HG02884 (cell line): ENCODE data around the gene FBXO39.
"Not testable (repeated sequence)": the region's sequence is repeated elsewhere in the genome, so short reads cannot be mapped to it uniquely, and the experiment has no call there.

ENCODE experiments used
- ATAC-seq: cut with Tn5 transposase; IDR thresholded peaks from one replicate; pipeline ENCODE4 v1.9.1; 2021; ENCODE audit warnings: mild to moderate bottlenecking, moderate library complexity; ENCODE audit not compliant: unreplicated experiment

The FBXO39 gene

DNA sequence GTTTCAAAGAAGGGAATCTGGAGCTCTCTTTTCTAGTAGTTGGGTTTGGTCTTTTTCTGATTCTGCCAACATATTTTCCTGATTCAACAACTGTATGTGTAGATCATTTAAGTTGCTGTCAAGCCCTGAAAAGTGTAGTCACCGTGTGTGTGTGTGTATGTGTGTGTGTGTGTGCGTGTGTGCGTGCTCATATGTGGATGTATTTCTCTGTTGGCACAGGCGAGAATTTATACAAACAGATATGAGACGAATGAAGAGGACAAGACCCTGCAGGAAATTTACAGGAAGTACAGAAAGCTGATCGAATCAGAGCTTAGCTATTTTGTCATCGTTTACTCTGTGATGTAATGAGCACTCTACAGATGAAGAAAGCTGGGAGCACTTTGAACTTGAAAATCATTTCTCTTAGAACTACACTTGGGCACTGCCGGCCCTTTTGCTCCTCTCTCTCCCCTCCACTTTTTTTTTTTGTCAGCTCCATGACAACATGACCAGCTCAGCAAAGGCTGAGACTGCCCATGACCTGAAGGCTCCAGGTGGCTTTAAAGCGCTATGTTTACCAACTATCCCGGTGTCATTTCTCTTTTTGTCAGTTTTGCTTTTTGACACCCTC is 11.2 kb downstream of the FBXO39 start:
- ATAC-seq: no peak

DNA sequence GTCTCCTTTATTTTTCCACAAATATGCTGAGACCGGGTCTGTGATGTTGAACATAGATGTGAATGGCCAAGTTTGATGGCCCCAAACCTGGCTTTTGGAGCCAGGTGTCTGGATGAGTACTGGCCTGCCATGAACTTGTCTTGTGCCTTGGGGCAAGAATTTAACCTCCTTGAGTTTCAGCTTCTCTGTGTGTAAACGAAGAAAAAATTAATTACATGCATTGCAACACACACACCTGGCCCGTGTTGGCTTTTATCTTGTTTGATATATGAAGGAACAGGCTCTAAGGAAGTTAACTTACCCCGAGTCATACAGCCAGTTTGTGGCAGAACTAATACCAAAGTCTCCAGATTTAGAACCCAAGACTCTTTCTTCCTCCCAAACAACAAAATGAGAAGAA is 13.1 kb downstream of the FBXO39 start:
- no peak for ATAC-seq

DNA sequence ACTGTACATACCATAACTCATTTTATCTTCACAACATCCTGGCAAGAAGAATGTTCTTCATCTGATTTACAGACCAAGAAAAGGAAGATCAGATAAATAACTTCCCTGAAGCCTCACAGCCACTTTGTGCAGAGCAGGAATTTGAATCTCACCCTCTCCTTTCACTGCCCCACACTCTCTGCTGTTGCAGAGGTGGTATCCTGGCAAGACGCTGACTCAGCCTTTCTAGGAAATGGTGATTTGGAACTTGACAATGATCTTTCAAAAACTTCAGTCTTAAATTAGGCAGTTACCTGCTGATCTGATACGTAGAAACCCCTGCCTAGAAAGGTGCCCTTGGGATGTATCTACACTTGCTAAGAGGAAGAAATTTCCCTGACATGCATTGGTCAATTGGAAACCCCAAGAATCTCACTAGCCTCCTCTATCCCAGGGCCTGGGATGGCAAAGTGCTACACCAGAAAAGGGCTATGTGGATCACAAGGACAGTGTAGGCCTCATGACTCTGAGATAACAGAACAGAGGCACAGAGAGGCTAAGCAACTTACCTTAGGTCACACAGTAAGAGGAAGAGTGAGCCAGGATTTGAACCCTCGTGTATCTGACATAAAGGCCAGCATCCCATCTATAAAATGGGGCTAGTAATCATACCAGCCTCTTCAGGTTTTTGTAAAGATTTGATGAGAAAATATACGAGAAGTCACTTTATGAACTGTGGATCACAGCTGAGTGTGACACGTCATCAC is 17.9 kb downstream of the FBXO39 start:
- no peak for ATAC-seq

DNA sequence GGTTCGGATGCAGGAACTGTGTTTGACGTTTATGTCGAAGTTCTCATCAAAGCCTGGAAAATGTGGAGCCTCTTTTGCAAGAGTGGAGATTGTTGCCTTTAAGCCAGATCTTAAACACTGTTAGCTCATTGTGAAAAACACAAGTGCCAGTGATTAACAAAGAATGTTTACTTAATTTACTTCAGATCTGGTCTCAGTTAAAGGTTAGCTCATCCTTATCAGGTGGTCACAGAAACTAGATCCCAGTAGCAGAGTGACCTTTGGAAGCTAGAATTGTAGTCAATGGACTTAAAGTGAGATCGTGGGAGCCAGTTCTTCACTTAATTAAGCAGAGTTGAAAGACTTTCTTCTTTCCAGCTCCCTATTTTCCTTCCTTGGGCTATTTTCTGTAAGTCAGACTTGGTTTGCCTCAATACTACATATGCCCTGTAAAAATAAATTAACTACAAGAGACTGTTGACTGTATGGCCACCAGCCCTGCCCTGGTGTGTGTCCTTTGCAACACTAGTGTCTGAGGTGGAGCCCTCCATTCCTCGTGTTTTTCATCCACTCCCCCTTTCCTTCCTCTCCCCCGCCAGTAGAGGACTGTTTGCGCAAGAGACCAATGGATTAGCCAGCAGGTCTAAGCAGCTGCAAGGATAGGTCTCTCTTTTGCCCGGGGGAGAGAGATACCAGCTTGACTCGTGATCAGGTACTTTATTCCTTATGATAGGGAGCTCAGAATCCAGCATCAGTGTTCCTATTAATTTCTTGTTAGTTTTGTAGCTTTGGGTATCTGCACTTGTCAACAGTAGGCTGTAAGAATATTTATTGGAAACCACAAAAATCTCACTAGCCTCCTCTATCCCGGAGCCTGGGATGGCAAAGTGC is 20.2 kb downstream of the FBXO39 start:
- ATAC-seq: no peak

DNA sequence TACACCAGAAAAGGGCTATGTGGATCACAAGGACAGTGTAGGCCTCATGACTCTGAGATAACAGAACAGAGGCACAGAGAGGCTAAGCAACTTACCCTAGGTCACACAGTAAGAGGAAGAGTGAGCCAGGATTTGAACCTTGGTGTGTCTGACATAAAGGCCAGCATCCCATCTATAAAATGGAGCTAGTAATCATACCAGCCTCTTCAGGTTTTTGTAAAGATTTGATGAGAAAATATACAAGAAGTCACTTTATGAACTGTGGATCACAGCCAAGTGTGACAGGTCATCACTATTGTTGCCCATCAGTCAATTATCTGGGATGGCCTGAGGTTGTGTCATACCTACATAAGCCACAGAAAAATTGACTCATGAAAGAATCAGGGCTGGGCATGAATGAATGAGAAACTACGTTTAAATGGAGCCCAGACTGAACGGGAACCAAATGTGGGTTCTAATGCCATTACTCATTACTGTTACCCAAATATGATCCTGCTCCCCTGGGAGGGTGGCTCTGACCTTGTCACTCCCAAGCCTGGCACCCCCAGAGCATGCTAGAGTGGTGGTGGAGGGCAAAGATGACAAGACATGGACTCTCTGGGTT is 21.0 kb downstream of the FBXO39 start:
- ATAC-seq: no peak

DNA sequence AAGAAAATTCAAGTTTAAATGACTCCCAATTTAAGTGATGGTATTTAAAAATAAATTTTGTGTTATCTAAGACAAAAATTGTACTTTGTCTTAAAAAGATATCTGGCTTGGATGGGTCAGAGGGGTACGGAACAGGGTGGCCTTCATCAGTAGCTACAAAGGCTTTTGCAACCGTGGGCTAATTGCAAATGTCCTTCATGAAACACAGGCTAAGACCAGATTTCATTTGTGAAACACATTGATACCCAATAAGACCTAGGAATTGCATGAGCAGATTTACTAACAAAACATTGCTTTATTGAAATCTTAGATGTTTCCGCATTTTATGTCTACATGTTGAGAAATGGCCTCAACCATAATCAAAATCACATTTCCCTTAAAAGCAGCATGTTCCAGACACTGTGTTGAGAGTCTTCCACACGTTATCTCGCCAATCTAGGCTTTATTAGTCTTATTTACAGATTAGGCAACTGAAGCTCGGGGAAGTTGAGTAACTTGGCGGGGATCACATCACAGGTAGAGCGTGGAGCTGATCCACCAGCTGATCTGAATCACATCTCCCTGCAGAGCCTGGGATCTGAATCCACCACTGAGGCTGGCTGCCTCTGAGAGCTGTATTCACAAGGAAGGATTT is 21.8 kb downstream of the FBXO39 start:
- ATAC-seq: no peak

DNA sequence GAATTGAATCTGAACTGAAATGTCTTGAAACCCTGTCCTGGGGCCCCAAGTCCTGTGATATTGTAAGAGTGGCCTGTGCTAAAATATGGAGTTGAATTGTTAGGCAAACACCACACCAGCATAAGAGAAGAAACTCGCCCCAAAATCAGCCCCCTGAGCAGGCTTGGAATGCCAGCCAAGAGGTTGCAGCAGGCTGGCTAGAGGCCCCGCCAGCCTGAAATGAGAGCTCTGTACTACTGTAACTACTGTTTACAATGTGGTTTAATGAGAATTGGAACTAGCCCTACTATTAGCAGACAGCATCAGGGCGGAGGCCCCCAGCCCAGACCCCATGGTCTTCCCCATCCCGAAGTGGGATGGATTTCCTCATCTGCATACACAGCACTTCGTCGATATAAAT is 23.7 kb downstream of the FBXO39 start:
- no peak for ATAC-seq

DNA sequence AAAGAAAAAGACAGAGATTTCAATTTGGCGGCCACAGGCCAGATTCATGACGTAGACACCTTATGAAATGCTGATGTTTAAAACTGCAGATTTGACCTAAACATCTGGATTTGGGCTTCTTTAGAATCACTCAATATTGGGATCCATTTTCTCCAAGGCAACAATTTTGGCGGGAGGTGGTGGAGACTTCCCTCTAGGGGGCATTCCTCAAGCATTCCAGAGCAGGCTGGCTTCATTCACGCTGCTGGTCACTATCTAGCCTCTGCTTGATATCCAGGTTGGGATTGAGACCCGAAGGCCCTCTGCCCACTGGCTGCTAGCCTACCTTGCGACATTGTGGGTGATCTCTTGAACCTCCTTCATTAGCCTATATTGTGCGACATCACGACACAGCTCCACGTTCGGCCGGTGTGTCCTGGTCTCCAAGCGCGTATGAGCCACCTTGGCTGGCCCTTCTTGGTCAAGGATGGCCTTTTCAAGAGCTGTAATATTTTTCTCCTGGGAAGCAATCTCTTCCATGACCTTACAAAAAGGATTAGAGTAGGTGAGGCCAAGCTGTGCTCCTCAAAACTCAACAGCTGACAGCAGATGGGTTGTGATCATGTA is 24.5 kb downstream of the FBXO39 start:
- no peak for ATAC-seq

DNA sequence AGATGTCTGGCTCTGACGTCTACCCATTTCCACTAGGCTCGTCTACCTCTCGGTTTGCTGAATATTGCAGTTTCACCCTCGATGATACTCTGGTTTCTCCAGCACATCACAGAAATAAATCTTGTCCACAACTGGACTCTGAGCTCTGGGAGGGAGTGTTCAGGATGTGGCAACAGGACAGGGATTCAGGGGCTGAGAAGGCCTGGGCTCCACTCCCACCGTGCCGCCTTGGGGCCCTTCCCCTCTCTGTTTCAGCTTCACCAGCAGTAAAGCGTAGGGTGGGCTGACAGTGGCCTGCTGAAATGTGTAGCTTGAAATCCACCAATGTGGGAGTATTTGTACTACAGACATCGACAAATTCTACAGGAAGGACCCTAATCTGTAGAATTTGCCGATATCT is 35.5 kb downstream of the FBXO39 start:
- no peak for ATAC-seq

DNA sequence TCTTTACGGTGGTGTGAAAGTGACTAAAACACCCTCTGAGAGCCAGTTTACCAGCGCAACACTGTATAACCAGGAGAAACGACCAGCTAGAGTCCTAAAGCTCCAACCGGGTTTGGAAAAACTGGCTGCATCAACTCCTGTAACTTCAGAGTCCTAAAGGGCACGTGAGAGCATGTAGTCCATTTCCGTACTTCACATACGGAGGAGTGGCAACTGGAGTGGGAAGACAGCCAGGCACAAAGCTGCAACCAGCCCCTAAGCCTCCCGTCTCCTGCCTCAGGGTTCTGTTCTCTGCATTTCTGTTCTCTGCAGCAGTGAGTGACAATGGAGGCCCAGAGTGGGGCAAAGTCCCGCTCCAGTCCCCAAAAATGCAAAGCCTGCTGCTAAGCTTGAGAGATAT is 36.3 kb downstream of the FBXO39 start:
- no peak for ATAC-seq

DNA sequence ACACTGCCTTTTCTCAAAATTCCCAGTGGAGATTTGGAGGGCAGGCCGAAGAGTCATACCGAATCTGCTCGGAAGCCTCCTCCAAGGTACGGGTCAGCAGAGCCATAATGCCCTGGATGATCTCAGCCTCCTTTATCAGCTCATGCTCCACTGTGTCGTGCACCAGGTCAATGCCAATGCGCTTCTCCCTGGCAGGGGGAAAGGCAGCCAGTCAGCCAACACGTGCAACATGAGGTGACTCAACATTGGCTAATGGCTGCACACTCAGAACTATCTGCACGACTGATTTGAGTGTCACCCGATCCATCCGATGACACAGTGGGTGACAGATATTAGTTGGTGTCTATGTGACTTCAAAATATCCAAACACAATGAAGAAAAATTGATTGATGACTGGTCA is 39.8 kb downstream of the FBXO39 start:
- ATAC-seq: no peak

DNA sequence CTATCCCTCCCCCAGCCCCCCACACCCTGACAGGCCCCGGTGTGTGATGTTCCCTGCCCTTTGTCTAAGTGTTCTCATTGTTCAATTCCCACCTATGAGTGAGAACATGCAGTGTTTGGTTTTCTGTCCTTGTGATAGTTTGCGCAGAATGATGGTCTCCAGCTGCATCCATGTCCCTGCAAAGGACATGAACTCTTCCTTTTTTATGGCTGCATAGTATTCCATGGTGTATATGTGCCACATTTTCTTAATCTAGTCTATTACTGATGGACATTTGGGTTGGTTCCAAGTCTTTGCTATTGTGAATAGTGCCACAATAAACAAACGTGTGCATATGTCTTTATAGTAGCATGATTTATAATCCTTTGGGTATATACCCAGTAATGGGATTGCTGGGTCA is 40.4 kb downstream of the FBXO39 start:
- ATAC-seq: not testable (repeated sequence)

DNA sequence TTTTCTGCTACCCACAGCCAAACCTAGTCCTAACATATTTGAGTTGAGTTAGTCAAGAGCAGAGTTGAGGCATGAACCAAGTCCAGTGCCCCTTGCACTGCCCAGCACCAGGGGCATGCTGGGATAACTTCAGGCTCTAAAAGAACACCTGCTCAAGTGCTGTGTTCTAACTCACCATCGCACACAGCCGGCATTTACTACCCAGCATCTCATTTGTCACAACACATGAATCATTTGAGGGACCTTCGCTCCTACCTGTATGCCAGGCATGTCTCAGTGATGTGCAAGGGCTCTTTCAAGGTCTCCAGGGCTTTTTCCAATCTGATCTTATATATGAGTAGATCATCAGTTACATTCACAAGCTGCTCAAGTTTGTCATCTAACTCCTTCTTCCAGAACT is 42.9 kb downstream of the FBXO39 start:
- no peak for ATAC-seq

DNA sequence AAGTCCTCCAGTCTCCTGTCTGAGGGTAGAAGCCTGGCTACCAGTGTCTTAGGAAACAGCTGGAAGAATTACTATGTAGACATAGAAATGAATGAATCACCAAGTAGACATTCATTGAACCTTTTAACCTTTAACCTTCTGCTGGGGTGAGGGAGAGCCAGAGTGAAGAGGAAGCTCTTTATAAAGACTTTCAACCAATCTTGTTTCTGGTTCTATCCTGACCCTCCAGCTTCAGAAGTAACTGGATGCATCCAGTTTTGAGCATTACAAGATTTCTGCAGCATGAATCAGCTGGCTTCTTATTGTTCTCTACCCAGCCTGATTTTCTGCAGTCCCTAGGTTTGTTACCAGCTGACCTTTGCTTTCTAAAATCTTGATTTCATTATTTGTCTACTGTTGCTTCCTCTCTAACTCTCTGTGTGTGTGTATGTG is 47.0 kb downstream of the FBXO39 start:
- ATAC-seq: no peak

DNA sequence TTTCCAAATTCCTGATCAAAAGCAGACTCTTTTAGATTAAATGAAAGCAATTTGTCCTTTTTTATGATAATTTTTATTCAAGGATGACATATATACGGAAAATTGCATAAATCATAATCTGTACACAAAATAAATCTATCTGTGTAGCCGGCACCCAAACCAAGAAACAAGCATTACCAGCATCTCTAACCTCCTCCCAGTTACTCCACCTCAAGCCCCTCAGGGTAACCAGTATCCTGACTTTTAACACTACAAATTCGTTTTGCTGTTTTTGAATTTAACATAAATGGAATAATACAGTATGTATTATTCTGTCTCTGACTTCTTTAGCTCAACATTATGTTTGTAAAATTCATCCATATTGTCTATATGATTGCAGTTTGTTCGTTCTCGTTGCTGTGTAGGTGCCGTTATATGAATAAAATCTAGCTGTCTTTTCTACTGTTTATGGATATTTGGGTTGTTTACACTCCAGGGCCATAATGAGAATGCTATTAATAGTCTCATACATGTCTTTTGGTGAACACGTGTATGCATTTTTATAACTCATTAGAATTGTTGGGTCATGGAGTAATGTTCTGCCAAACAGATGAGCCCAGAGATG is 54.5 kb downstream of the FBXO39 start:
- ATAC-seq: no peak

DNA sequence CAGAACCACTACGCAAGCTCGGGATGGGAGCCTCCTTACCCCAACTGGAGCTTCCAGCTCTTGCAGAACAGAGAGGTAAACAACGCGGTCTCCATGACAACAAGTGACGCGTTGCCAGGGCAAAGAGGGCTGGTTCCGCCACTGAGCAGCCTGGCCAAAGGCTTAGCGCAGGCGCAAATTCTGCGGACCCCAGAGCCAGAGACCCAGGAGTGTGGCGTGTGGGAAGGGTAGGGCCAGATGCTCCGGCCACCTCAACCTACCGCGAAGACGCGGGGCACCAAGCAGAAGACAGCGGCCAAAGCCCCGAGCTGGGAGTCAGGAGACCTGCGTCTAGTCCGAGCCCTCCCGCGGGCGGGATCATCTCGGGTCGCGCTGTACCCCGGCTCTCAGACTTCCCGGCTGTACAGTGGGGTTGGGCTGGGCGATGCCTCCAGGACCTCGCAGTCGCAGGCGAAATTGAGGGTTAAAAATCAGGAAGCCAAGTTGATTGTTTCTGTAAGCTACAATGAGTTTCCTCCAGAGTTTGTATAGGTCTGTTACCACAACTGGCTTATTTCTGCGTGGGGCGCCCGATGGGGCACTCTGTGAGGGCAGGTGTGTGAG is 55.7 kb downstream of the FBXO39 start, which contains the start of gene TEKT1:
TSS of gene TEKT1 (minus strand) at position 69 of the 603 bp plus-strand sequence. CDS start 1,353 bp downstream, outside the sequence.
- ATAC-seq: no peak
